Endometrial microvascular endothelial cells (primary cell): ENCODE measurements around the gene PLCD1. TPM values are rescaled to one million over a fixed set of nuclear protein-coding genes. Genes with fewer than 3 reads are reported as not detected.

Source experiments
- total RNA-seq: library from RNA; depleted of rRNA; stranded (reverse); fragments of >200 nt; gene quantifications from one replicate; pipeline ENCODE4 v1.2.3, GENCODE V29; 2015; ENCODE audit errors: inconsistent ontology term

The PLCD1 gene
- total RNA-seq, 1 donor from 2014 or later = 10.1 TPM

Other genes with a start within 250 kb of the PLCD1 start
- 17.2 TPM for gene CTDSPL, start 167.8 kb downstream of the PLCD1 start, total RNA-seq
- gene VILL, start 38.9 kb downstream of the PLCD1 start, total RNA-seq = 4.4 TPM
- not detected for gene DLEC1, start 9.6 kb upstream of the PLCD1 start, total RNA-seq
- gene ACAA1, start 107.5 kb upstream of the PLCD1 start, total RNA-seq = 53.8 TPM
- 39.3 TPM for gene MYD88, start 109.0 kb upstream of the PLCD1 start, total RNA-seq
- gene OXSR1, start 135.9 kb upstream of the PLCD1 start, total RNA-seq = 31.7 TPM
- gene SLC22A13, start 236.2 kb upstream of the PLCD1 start, total RNA-seq = not detected